GM12878 (cell line): ENCODE data around the gene CPEB1. TPM values are rescaled to one million over a fixed set of nuclear protein-coding genes. Genes with fewer than 3 reads are reported as not detected.

Experiments used
- ATAC-seq: fragments of 200-7000 bp; cut with Tn5 transposase; 3 replicates; pipeline ENCODE4 v1.9.1; 2020; ENCODE audit warnings: mild to moderate bottlenecking, moderate library complexity
- BruUV-seq: library from RNA; stranded (reverse); fragments of 400-500 nt; replicated peaks from 2 replicates; lab custom pipeline; 2021; lab: Mats Ljungman, UMichigan
- CTCF ChIA-PET: fragments of 300-600 bp; sonication (Branson Sonifier 250); formaldehyde crosslinking; extraction: SDS; loops from one replicate; lab custom pipeline; 2021; ENCODE audit warnings: inconsistent platforms; lab: Yijun Ruan, JAX
- POLR2A ChIA-PET: fragments of 350-600 bp; formaldehyde crosslinking; extraction: SDS; loops from one replicate; lab custom pipeline; 2021; ENCODE audit warnings: inconsistent platforms; lab: Charles Lee
- RAD21 ChIA-PET: fragments of 300-600 bp; sonication (Branson Sonifier 250); formaldehyde crosslinking; loops from one replicate; lab custom pipeline; 2023; ENCODE audit warnings: antibody characterized with exemption; ENCODE audit not compliant: unreplicated experiment; lab: Charles Lee
- SMC1A ChIA-PET: fragments of 300-600 bp; sonication (Branson Sonifier 250); formaldehyde crosslinking; loops from one replicate; lab custom pipeline; 2023; ENCODE audit not compliant: unreplicated experiment, uncharacterized antibody; lab: Charles Lee
- DNase-seq: peaks from one replicate; pipeline ENCODE4 v3.0.0-alpha.2; 2011; ENCODE audit warnings: low read depth, low spot score
- FAIRE-seq: peaks from 3 replicates; lab custom pipeline; 2011; peaks lifted over from hg19 to GRCh38; lab: Jason Lieb, UNC
- H2AFZ ChIP-seq: 2 replicates; pipeline ENCODE4 v1.6.0; 2011; ENCODE audit warnings: low read depth, low read length, control low read depth; ENCODE audit not compliant: control insufficient read depth
- H3K27ac ChIP-seq: 2 replicates; pipeline ENCODE4 v1.5.1; 2011; ENCODE audit warnings: control low read depth; ENCODE audit not compliant: control insufficient read depth, insufficient read depth
- H3K27me3 ChIP-seq, 2 experiments: replicated peaks in 1 of 2; 2 replicates each; pipeline versions ENCODE4 v1.6.0 to v1.6.1; 2011; ENCODE audit warnings: low read length in 1 of 2; ENCODE audit not compliant: control insufficient read depth in 2 of 2, insufficient read depth in 2 of 2
- H3K36me3 ChIP-seq, 2 experiments: 2 replicates each; pipeline ENCODE4 v1.5.1; 2011; ENCODE audit warnings: low read length in 1 of 2; ENCODE audit not compliant: control insufficient read depth in 2 of 2, insufficient read depth in 2 of 2
- H3K4me1 ChIP-seq: 2 replicates; pipeline ENCODE4 v1.6.1; 2011; ENCODE audit warnings: mild to moderate bottlenecking, low read length, moderate library complexity, mixed read lengths; ENCODE audit not compliant: control insufficient read depth, insufficient read depth
- H3K4me2 ChIP-seq: 2 replicates; pipeline ENCODE4 v1.6.0; 2011; ENCODE audit warnings: control low read depth; ENCODE audit not compliant: control insufficient read depth, insufficient read depth
- H3K4me3 ChIP-seq: fragments of 200-600 bp; sonication (generic); 2 replicates; pipeline ENCODE4 v1.5.1; 2016
- H3K79me2 ChIP-seq: 2 replicates; pipeline ENCODE4 v1.6.0; 2011; ENCODE audit warnings: low read length; ENCODE audit not compliant: control insufficient read depth, insufficient read depth
- H3K9ac ChIP-seq: 2 replicates; pipeline ENCODE4 v1.8.0; 2011; ENCODE audit warnings: low read length, control low read depth, mixed read lengths; ENCODE audit not compliant: control insufficient read depth, insufficient read depth
- H3K9me3 ChIP-seq: replicated peaks from 3 replicates; pipeline ENCODE4 v1.5.1; 2011; ENCODE audit warnings: mild to moderate bottlenecking, low read length; ENCODE audit not compliant: control insufficient read depth, insufficient read depth
- H4K20me1 ChIP-seq: 2 replicates; pipeline ENCODE4 v1.6.0; 2011; ENCODE audit not compliant: control insufficient read depth, insufficient read depth
- IKZF1 ChIP-seq: fragments of 450-650 bp; conservative IDR thresholded peaks from 2 replicates; pipeline ENCODE4 v1.6.1; 2017; ENCODE audit warnings: antibody characterized with exemption, mild to moderate bottlenecking
- KLF5 ChIP-seq: fragments of 450-650 bp; IDR thresholded peaks from 2 replicates; pipeline ENCODE4 v1.6.1; 2014; ENCODE audit warnings: mild to moderate bottlenecking; ENCODE audit not compliant: partially characterized antibody
- STAT3 ChIP-seq: IDR thresholded peaks from 2 replicates; pipeline ENCODE4 v1.6.1; 2011; ENCODE audit warnings: low read depth, low read length, improper control_type of control experiment
- WGBS: methylation state at CpG from one replicate; pipeline ENCODE4 v1.1.6; 2016; ENCODE audit warnings: low lambda C conversion rate; ENCODE audit not compliant: insufficient replicate concordance, insufficient coverage; ENCODE audit errors: missing lambda C conversion rate; 5-methylcytosine and 5-hydroxymethylcytosine counted together
- in situ Hi-C: fragments of 300-500 bp; cut with MboI; formaldehyde crosslinking; loops from 9 replicates; pipeline ENCODE4 v1.14.3; 2018; ENCODE audit warnings: mixed read lengths
- intact Hi-C: fragments of 100-400 bp; cut with micrococcal nuclease; formaldehyde crosslinking; loops from one replicate; pipeline ENCODE4 v1.14.2; 2022; ENCODE audit not compliant: unreplicated experiment
- polyA plus RNA-seq, 11 experiments: library from polyadenylated mRNA; depleted of rRNA in 4 of 11; unstranded in 6 of 11; stranded (reverse) in 5 of 11; fragments of >200 nt; fragmentation: Nextera tagmentation in 4 of 11; fragmentation: Illumina TruSeq in 1 of 11; extraction: Ambion mirVana in 4 of 11; extraction: Trizol in 1 of 11; gene quantifications; 1 replicate in 1 of 11; 2 replicates in 10 of 11; pipeline versions ENCODE4 v1.2.1 to v1.2.3, GENCODE V29; 2011 to 2016; ENCODE audit warnings: inconsistent platforms in 2 of 11, missing spikeins in 2 of 11, low read depth in 1 of 11
- total RNA-seq, 4 experiments: library from RNA; depleted of rRNA in 3 of 4; stranded (reverse); fragments of >200 nt in 3 of 4; fragmentation: Illumina TruSeq in 1 of 4; extraction: Trizol in 1 of 4; gene quantifications; 2 replicates each; pipeline versions ENCODE4 v1.2.1 to v1.2.3, GENCODE V29; 2013 to 2021
- TF ChIP-seq, protein P1 (sequence below): fragments of 450-650 bp; formaldehyde crosslinking; IDR thresholded peaks from 2 replicates; pipeline ENCODE4 v1.4.0; 2022; ENCODE audit warnings: mild to moderate bottlenecking, moderate library complexity
- TF ChIP-seq, protein P2 (sequence below): IDR thresholded peaks from 2 replicates; pipeline ENCODE4 v1.6.1; 2012; ENCODE audit warnings: low read depth, low read length, improper control_type of control experiment
- TF ChIP-seq, protein P3 (sequence below): fragments of 450-650 bp; conservative IDR thresholded peaks from 2 replicates; pipeline ENCODE4 v1.6.1; 2017; ENCODE audit warnings: mild to moderate bottlenecking, moderate library complexity

The CPEB1 gene
- total and polyA plus RNA-seq, 10 of the 15 experiments (the other 5 are each of a cell fraction or from before 2014, with no cell fraction given): 0.05 to 1.1 (median 0.46) TPM

DNA sequence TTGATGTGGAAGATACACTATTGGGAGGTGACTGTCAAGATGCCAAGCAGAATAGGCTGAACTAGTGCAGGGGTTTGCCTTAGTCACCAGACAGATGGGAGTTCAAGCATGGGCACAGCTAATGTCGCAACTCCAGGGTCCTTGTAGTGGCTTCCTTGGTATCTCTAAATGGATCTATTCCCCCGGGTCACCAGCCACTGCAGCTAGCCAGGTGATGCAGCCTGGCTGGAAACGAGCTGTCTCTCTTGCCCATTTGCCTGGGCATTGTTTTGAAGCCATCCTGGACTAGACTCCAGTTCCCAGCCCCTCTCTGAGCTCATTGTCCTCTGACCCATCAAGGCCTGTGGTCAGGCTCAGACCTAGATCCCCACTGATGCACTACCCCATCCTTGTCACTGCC, 8.4 kb upstream of the CPEB1 start:
- ChIA-PET SMC1A (no interaction called here), CTCF (no interaction called here), POLR2A (no interaction called here), RAD21 (no interaction called here)
- Histone ChIP-seq H3K4me1 (no peaks in the 10 kb centered on the region), H3K27me3 (peaks cover 0 to 2% of the 10 kb centered on the region in 2 experiments; a peak in 2 of 4 replicates), H3K36me3 (no peaks in the 10 kb centered on the region), H3K27ac (no peak overlapping the region), H3K4me2 (no peak overlapping the region), H3K9ac (no peak overlapping the region), H3K79me2 (no peaks in the 10 kb centered on the region), H3K4me3 (no peak overlapping the region), H3K9me3 (no peaks in the 10 kb centered on the region), H2AFZ (no peak overlapping the region), H4K20me1 (no peaks in the 10 kb centered on the region; the same call in none of the 2 replicates)
- BruUV-seq: no TSS peak
- no peak for DNase-seq
- no peak for ATAC-seq
- WGBS: 28% methylated on average over 3 of the region's 3 CpGs
- in situ Hi-C loops (no loop called here), intact Hi-C loops (no loop called here)
- FAIRE-seq: no peak
- no peak for TF ChIP-seq IKZF1
- TF ChIP-seq, protein P1, sequence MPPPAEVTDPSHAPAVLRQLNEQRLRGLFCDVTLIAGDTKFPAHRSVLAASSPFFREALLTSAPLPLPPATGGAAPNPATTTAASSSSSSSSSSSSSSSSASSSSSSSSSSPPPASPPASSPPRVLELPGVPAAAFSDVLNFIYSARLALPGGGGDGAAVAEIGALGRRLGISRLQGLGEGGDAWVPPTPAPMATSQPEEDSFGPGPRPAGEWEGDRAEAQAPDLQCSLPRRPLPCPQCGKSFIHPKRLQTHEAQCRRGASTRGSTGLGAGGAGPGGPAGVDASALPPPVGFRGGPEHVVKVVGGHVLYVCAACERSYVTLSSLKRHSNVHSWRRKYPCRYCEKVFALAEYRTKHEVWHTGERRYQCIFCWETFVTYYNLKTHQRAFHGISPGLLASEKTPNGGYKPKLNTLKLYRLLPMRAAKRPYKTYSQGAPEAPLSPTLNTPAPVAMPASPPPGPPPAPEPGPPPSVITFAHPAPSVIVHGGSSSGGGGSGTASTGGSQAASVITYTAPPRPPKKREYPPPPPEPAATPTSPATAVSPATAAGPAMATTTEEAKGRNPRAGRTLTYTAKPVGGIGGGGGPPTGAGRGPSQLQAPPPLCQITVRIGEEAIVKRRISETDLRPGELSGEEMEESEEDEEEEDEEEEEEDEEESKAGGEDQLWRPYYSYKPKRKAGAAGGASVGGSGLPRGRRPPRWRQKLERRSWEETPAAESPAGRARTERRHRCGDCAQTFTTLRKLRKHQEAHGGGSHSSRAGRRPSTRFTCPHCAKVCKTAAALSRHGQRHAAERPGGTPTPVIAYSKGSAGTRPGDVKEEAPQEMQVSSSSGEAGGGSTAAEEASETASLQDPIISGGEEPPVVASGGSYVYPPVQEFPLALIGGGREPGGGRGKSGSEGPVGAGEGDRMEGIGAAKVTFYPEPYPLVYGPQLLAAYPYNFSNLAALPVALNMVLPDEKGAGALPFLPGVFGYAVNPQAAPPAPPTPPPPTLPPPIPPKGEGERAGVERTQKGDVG (CRISPR knock-in tag): no peak
- TF ChIP-seq, protein P2, sequence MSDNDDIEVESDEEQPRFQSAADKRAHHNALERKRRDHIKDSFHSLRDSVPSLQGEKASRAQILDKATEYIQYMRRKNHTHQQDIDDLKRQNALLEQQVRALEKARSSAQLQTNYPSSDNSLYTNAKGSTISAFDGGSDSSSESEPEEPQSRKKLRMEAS: no peak
- TF ChIP-seq, protein P3, sequence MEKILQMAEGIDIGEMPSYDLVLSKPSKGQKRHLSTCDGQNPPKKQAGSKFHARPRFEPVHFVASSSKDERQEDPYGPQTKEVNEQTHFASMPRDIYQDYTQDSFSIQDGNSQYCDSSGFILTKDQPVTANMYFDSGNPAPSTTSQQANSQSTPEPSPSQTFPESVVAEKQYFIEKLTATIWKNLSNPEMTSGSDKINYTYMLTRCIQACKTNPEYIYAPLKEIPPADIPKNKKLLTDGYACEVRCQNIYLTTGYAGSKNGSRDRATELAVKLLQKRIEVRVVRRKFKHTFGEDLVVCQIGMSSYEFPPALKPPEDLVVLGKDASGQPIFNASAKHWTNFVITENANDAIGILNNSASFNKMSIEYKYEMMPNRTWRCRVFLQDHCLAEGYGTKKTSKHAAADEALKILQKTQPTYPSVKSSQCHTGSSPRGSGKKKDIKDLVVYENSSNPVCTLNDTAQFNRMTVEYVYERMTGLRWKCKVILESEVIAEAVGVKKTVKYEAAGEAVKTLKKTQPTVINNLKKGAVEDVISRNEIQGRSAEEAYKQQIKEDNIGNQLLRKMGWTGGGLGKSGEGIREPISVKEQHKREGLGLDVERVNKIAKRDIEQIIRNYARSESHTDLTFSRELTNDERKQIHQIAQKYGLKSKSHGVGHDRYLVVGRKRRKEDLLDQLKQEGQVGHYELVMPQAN: no peak
- TF ChIP-seq KLF5: no peak
- no peak for TF ChIP-seq STAT3
